IPS DF 4.7 (cell line): ENCODE measurements around the gene FXYD4.
"Not testable (repeated sequence)": the region's sequence is repeated elsewhere in the genome, so short reads cannot be mapped to it uniquely, and the experiment has no call there.

Experiments
- DNase-seq: peaks from one replicate; pipeline ENCODE4 v3.0.0-alpha.2; 2013; ENCODE audit warnings: low spot score; ENCODE audit errors: extremely low read depth

The FXYD4 gene

GRCh38 chr10:43417950-43418768 lies 46.7 kb downstream of the FXYD4 start:
- no peak for DNase-seq

- DNase-seq, result no peak
Observed at GRCh38 chr10:43419997-43420368, 48.5 kb downstream of the FXYD4 start.

GRCh38 chr10:43420369-43421200 lies 49.1 kb downstream of the FXYD4 start:
- no peak for DNase-seq

GRCh38 chr10:43421201-43421507 lies 49.7 kb downstream of the FXYD4 start:
- DNase-seq, result no peak

- no peak for DNase-seq
Observed at GRCh38 chr10:43421519-43421918, 50.1 kb downstream of the FXYD4 start.

- DNase-seq, result not testable (repeated sequence)
Observed at GRCh38 chr10:43421944-43422343, 50.5 kb downstream of the FXYD4 start.

GRCh38 chr10:43424416-43424815 lies 53.0 kb downstream of the FXYD4 start:
- no peak for DNase-seq
